Measurements from ENCODE around the gene AMDHD1. TPM values are rescaled to one million over a fixed set of nuclear protein-coding genes. Genes with fewer than 3 reads are reported as not detected.
A peak's percentile ranks its signal among the peaks of the same experiment; 100 is the strongest.

Gene AMDHD1
- total RNA-seq, 1 experiment from 2014 or later, result 0.27 TPM

- no peak for DNase-seq (ENCODE audit: low spot score)
- in situ Hi-C loops (cut with HindIII; ENCODE audit: low sequenced_read_pairs), result no loop called here
Measured at GRCh38 chr12:95988506-95989275, 45.6 kb downstream of the AMDHD1 start.

DNA sequence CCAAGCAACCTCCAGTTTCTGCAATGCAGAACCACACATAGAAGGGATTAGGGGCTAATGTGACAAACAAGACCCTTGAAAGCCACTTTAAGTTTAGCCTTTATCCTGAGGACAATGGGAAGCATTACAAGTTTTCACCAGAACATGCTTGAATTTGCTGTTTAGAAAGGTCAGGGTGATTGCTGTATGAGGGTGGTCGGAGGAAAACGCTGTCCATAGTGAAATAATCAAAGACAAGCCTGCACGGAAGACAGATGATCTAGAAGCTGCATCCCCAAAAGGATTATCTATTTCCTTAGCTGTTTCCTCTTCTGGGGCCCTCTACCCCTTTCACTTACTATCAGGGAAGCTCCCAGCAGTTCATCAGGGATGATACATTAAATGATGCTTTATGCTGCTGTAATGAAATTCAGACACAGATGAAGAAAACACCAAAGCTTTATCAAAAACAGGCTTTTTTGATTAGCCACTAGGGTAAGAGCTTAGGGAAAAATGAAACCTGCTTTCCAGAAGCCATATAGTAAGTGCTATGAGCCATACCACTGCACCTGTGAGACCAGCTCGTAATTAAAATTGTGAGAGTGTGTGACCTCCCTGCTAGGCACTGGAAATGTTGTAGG, 46.5 kb downstream of the AMDHD1 start:
- DNase-seq (ENCODE audit: low spot score), result no peak
- in situ Hi-C loops (cut with HindIII; ENCODE audit: low sequenced_read_pairs), result no loop called here

GRCh38 chr12:95990136-95990535, 47.0 kb downstream of the AMDHD1 start:
- in situ Hi-C loops (cut with HindIII; ENCODE audit: low sequenced_read_pairs), result no loop called here
- DNase-seq (ENCODE audit: low spot score), result no peak

DNA sequence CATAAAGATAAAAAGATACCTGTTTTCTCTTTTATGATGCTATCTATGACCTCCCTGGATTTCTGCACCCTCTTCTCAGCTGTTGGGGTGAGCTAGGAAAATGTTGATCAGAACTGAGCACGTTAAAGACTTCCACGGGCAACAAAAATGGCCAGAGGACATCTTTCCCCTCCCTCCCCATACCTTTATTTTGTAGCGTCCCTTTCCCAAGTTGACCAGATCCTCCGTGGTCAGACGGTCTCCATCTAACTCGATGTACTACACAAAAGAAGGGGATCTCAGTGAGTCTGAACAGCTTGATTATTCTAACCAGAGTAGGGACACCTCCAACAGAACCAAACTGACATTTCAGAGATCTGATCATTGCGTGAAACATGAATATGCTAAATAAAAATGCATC, 50.8 kb downstream of the AMDHD1 start:
- DNase-seq (ENCODE audit: low spot score), result no peak
- in situ Hi-C loops (cut with HindIII; ENCODE audit: low sequenced_read_pairs), result no loop called here

- in situ Hi-C loops (cut with HindIII; ENCODE audit: low sequenced_read_pairs), result no loop called here
- DNase-seq (ENCODE audit: low spot score), result no peak
Measured at GRCh38 chr12:95994476-95994875, 51.3 kb downstream of the AMDHD1 start.

GRCh38 chr12:95995238-95996031, 52.3 kb downstream of the AMDHD1 start:
- DNase-seq (ENCODE audit: low spot score), result no peak
- in situ Hi-C loops (cut with HindIII; ENCODE audit: low sequenced_read_pairs), result no loop called here

- no peak for DNase-seq (ENCODE audit: low spot score)
- in situ Hi-C loops (cut with HindIII; ENCODE audit: low sequenced_read_pairs), result no loop called here
Measured at GRCh38 chr12:95996034-95996658, 53.0 kb downstream of the AMDHD1 start, which contains the start of gene HAL. TSS of gene HAL (minus strand) at chr12:95996344. CDS start at chr12:95995910, 434 bp downstream.

DNA sequence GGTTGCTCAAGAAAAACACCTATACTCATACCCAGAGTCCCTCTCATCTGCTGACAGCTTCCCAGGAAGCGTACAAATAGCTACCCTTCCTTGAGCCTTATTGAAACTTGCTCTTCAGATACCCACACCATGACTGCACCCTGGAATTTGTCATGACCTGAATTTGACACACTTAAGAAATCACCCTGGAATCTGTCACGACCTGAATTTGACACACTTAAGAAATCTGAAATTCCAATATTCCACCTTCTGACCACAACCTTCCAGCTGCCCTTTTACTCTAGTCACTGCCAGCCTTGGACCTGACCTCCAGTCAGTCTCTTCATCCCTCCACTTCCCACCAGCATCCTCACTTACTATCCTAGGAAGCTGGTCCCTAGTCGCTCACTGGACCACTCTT, 54.1 kb downstream of the AMDHD1 start:
- in situ Hi-C loops (cut with HindIII; ENCODE audit: low sequenced_read_pairs), result no loop called here
- DNase-seq (ENCODE audit: low spot score), result no peak

DNA sequence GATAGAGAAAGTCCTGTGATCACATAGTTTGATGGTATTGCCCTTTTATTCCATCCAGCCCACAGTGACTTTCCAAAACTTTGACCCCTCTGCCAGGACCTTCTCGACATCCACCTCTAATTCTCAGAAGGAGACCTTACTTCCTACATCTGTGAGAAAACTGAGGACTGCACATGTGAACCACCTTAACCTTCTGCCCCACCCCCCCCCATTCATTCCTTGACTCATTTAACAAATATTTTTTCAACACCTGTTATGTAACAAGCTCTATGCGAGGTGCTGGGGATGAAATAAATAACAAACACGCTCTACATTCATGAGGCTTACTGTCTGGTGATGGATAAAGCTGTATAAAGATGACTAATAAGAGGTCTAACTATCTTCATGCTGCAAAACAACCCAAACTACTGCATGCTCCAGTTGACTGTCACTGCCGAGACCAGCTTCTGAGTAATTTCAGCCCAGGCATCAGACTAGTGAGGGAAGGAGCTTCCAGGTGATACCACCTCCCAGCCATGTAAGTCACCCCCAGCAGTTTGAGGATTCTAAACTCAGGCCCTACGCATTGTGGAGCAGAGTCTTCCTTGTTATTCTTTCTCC, 54.9 kb downstream of the AMDHD1 start:
- in situ Hi-C loops (cut with HindIII; ENCODE audit: low sequenced_read_pairs), result no loop called here
- DNase-seq (ENCODE audit: low spot score), result no peak

GRCh38 chr12:95998611-95999286, 55.6 kb downstream of the AMDHD1 start:
- in situ Hi-C loops (cut with HindIII; ENCODE audit: low sequenced_read_pairs), result no loop called here
- DNase-seq (ENCODE audit: low spot score), result peak; percentile 79

GRCh38 chr12:95999484-95999883, 56.4 kb downstream of the AMDHD1 start:
- in situ Hi-C loops (cut with HindIII; ENCODE audit: low sequenced_read_pairs), result no loop called here
- no peak for DNase-seq (ENCODE audit: low spot score)

DNA sequence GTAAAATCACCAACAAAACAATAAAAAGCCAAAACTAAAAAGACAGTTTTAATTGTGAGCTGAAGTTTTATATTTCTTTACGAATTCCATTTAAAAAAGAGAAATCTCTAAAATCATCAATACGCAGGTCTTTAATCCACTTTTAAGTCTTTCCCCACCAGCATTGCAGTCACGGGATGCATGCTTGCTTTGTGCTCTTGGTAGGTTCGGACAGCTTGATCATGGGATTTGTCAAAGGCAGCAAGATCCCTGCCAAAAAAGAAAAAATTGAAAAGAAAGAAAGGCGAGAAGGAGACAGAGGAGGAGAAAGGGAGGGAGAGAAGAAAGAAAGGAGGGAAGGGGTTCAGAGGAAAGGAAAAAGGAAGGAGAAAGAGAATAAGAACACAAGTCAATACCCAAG, 57.7 kb downstream of the AMDHD1 start:
- DNase-seq (ENCODE audit: low spot score), result no peak
- in situ Hi-C loops (cut with HindIII; ENCODE audit: low sequenced_read_pairs), result no loop called here

GRCh38 chr12:96006727-96007126, 63.6 kb downstream of the AMDHD1 start:
- in situ Hi-C loops (cut with HindIII; ENCODE audit: low sequenced_read_pairs), result no loop called here
- DNase-seq (ENCODE audit: low spot score), result no peak

DNA sequence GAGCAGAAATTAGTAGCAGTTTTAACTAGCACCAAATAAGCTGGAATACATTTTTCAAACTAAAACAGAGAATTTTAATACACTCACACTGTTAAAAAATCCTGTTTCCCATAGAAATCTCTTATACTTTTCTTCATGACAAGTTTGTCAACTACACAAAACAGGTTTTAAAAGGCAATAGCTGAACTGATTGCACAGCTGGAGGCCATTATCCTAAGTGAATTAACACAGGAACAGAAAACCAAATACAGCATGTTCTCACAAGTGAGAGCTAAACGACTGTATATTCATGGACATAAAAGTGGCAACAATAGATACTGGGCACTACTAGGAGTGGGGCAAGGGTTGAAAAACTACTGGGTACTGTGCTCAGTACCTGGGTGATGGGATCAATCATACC, 64.6 kb downstream of the AMDHD1 start:
- DNase-seq (ENCODE audit: low spot score), result no peak
- in situ Hi-C loops (cut with HindIII; ENCODE audit: low sequenced_read_pairs), result no loop called here

GRCh38 chr12:96014943-96015599, 71.9 kb downstream of the AMDHD1 start:
- no peak for DNase-seq (ENCODE audit: low spot score)
- in situ Hi-C loops (cut with HindIII; ENCODE audit: low sequenced_read_pairs), result no loop called here

DNA sequence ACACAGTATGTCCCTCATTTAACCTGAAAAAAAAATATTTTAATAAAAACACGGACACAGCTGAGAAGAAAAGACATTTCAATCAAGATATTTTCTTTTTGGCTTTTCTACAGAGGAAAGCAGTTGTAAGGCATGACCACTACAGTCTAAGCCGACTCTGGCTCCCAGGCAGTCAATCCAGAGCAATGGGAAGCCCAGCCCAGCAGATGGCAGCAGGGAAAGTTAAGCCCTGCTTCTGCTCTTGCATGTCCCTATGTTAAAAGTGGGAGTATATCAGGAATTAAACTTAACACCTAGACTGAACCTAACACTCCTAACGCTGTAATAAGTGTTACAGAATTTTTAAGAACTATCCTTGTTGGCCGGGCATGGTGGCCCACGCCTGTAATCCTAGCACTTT, 72.5 kb downstream of the AMDHD1 start:
- peak; percentile 19 for DNase-seq (ENCODE audit: low spot score)
- in situ Hi-C loops (cut with HindIII; ENCODE audit: low sequenced_read_pairs), result no loop called here

Data from G401 (cell line).